Measurements from ENCODE around the gene WWOX. TPM values are rescaled to one million over a fixed set of nuclear protein-coding genes. Genes with fewer than 3 reads are reported as not detected.

Gene WWOX
- total RNA-seq, 1 donor from 2014 or later: 34.9 TPM

DNA sequence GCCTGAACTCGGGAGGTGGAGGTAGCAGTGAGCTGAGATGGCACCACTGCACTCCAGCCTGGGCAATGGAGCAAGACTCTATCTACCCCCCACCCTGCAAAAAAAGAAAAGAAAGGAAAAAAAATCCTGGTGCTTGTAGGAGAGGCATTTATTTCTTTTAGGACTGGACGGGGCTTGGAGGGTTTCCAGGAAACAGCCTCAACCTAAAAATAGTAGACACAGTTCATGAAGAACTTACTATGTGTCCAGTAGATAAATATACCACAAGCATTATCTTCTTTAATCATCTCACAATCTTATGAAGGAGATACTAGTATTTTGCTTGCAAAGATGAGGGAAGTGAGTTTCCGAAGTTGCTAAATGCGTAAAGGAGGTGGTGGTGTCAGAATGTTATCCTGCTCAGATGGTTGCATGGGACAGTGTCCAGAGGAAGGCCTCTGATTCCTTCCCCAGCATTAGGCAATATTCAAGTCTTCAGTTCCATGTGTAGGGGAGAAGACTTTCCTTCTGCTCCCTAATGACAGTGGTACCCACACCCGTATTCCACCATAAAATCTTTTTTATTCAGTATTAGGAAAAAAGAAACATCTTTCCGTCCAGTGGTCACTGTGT, 263.2 kb downstream of the WWOX start:
- DNase-seq (ENCODE audit: low read depth): no peak
- no peak overlapping the region for H3K4me3 ChIP-seq (ENCODE audit: low read depth, low read length)
- H3K27me3 ChIP-seq (ENCODE audit: control insufficient read depth, insufficient read depth, low read length): no peaks in the 10 kb centered on the region
- H3K36me3 ChIP-seq (ENCODE audit: control insufficient read depth, insufficient read depth, low read length): no peaks in the 10 kb centered on the region
- TF ChIP-seq, protein P1, sequence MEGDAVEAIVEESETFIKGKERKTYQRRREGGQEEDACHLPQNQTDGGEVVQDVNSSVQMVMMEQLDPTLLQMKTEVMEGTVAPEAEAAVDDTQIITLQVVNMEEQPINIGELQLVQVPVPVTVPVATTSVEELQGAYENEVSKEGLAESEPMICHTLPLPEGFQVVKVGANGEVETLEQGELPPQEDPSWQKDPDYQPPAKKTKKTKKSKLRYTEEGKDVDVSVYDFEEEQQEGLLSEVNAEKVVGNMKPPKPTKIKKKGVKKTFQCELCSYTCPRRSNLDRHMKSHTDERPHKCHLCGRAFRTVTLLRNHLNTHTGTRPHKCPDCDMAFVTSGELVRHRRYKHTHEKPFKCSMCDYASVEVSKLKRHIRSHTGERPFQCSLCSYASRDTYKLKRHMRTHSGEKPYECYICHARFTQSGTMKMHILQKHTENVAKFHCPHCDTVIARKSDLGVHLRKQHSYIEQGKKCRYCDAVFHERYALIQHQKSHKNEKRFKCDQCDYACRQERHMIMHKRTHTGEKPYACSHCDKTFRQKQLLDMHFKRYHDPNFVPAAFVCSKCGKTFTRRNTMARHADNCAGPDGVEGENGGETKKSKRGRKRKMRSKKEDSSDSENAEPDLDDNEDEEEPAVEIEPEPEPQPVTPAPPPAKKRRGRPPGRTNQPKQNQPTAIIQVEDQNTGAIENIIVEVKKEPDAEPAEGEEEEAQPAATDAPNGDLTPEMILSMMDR (IDR thresholded peaks at IDR 0.05; ENCODE audit: insufficient read depth, low read length, poor library complexity, severe bottlenecking): no peak

DNA sequence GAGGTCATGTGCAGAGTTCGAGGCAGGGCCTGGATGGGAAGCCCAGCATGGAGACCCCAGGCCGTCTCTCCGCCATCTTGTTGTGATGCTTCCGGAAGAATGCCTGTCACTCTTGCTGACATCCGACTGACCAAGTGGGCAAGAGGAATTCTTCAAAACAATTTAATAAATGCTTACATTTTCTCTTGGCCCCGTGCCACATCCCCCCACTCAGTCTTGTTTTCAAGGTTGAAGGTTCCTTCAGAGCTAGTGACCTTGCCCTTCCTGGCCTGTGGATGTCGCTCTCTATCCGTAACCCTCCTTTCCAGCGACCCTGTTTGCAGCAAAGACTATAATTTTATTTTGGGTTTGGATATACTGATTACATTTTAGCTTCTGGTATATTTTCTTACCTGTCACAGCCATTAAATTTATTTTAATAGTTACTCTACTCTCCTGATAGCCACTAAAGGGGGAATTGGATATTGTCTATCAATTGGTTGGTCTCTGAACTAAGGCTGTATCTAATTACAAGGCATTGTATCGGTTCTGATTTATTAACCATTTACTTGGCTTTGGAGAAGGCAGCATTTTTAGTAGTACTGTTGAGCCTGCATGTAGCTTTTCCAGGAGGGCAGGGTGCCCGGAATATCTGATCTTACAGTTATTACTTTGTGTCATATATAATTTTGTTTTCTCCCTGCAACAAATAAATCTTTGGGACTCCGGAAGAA, 264.5 kb downstream of the WWOX start:
- TF ChIP-seq, protein P1 (IDR thresholded peaks at IDR 0.05; ENCODE audit: insufficient read depth, low read length, poor library complexity, severe bottlenecking): no peak
- no peaks in the 10 kb centered on the region for H3K27me3 ChIP-seq (ENCODE audit: control insufficient read depth, insufficient read depth, low read length)
- no peaks in the 10 kb centered on the region for H3K36me3 ChIP-seq (ENCODE audit: control insufficient read depth, insufficient read depth, low read length)
- H3K4me3 ChIP-seq (ENCODE audit: low read depth, low read length): no peak overlapping the region
- DNase-seq (ENCODE audit: low read depth): no peak

DNA sequence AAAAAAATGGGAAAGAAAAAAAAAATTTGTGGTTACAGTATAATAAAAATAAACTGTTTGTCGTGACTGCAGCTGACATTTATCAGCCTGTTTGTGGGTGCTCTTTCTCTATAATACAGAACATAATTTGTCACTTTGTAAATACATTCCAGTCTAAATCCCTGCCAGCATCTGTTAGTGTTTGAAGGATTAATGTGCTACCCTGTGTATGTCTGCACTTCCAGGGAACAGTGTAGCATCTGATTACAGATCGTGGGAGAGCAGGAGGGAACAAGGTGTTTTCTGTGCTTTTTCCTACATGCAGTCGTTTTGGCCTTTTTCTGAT, 265.1 kb downstream of the WWOX start:
- TF ChIP-seq, protein P1 (IDR thresholded peaks at IDR 0.05; ENCODE audit: insufficient read depth, low read length, poor library complexity, severe bottlenecking): no peak
- H3K4me3 ChIP-seq (ENCODE audit: low read depth, low read length): no peak overlapping the region
- no peaks in the 10 kb centered on the region for H3K36me3 ChIP-seq (ENCODE audit: control insufficient read depth, insufficient read depth, low read length)
- no peak for DNase-seq (ENCODE audit: low read depth)
- no peaks in the 10 kb centered on the region for H3K27me3 ChIP-seq (ENCODE audit: control insufficient read depth, insufficient read depth, low read length)

DNA sequence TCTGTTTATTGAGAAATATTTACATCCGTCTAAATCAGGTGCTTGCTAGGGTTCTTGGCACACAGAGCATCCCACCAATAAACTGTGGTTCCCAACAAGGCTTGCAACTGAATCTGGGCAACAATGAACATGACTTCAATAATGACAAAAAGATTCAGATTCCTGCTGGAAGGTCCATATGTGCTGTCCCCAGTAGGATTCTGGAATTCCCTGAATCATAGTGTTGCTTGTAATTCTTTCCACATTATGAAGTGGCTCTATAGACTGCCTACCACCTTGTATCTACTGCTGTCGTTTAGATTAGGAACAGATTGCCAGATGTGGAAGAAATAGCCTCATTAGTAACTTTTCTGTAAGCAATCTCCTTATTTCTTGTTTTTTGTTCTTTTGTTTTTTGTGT, 265.9 kb downstream of the WWOX start:
- DNase-seq (ENCODE audit: low read depth): no peak
- no peak overlapping the region for H3K4me3 ChIP-seq (ENCODE audit: low read depth, low read length)
- no peaks in the 10 kb centered on the region for H3K27me3 ChIP-seq (ENCODE audit: control insufficient read depth, insufficient read depth, low read length)
- no peaks in the 10 kb centered on the region for H3K36me3 ChIP-seq (ENCODE audit: control insufficient read depth, insufficient read depth, low read length)
- TF ChIP-seq, protein P1 (IDR thresholded peaks at IDR 0.05; ENCODE audit: insufficient read depth, low read length, poor library complexity, severe bottlenecking): no peak

DNA sequence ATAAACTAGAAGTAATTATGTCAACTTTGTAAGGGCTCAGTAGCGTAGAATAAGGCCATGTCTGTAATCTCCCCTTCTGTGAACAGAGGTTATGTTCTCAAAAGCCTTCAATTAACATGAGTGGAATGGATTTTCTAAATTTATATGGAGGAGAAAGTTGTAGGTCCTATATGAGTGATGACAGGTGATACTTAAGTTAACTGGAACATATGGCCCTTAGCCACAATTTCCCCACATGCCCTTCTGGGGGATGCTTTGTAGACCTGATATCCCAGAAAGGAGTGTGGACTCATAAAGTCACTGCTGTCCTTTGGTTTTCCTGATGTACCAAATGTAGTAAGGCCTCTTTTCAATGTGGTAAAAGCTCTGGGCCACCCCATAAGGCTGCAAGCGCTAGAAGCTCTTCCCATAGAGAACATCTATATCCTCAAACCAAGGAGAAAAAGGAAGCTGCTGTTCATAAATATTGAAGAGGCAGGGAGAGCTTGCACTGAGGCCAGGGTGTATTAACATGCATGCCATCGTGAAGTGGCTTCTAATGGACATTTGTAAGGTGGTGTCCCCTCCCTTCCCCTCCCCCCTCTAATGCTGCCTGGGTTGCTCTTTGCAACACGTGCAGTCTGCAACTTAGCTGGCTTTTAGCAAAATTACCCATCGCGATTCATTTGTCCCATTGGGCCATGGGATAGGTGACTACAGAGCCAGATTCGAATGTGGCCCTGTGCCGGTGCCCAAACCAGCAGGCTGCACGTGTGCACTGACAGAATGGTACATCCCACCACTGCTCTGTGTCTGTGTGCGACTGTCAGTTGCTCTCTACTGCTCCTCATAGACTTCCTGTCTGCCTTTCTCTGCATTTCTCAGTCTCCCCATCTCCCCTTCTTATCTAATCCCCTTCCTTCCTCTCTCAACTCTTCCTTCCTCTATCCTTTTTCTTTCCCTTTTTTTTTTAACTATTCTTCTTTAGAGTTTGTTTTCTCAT, 269.0 kb downstream of the WWOX start:
- TF ChIP-seq, protein P1 (IDR thresholded peaks at IDR 0.05; ENCODE audit: insufficient read depth, low read length, poor library complexity, severe bottlenecking): no peak
- H3K4me3 ChIP-seq (ENCODE audit: low read depth, low read length): no peak overlapping the region

More for the DNA sequence above, 269.0 kb downstream of the WWOX start:
- H3K36me3 ChIP-seq (ENCODE audit: control insufficient read depth, insufficient read depth, low read length): no peaks in the 10 kb centered on the region
- no peak for DNase-seq (ENCODE audit: low read depth)
- H3K27me3 ChIP-seq (ENCODE audit: control insufficient read depth, insufficient read depth, low read length): no peaks in the 10 kb centered on the region

All from kidney epithelial cell (primary cell).